K562 (cell line): ENCODE measurements around the gene MME. TPM values are rescaled to one million over a fixed set of nuclear protein-coding genes. Genes with fewer than 3 reads are reported as not detected.

ENCODE experiments used
- ATAC-seq: fragments of 200-7000 bp; cut with Tn5 transposase; 3 replicates; pipeline ENCODE4 v1.9.1; 2020; ENCODE audit warnings: moderate library complexity
- BruUV-seq: library from RNA; stranded (reverse); fragments of 400-500 nt; replicated peaks from 2 replicates; lab custom pipeline; 2021; lab: Mats Ljungman, UMichigan
- CTCF ChIA-PET: fragments of 300-600 bp; formaldehyde crosslinking; extraction: SDS; loops from one replicate; lab custom pipeline; 2021; ENCODE audit warnings: low intra/inter-chr PET ratio; lab: Yijun Ruan, JAX
- POLR2A ChIA-PET: fragments of 300-600, 350-650 bp; sonication (Branson Sonifier 250); formaldehyde crosslinking; extraction: SDS; loops from one replicate; lab custom pipeline; 2021; ENCODE audit warnings: antibody characterized with exemption, inconsistent platforms; lab: Yijun Ruan, JAX
- DNase-seq, 4 experiments: peaks; one replicate each; pipeline versions ENCODE4 v3.0.0 to v3.0.0-alpha.2; 2011 to 2018; ENCODE audit warnings: low spot score in 3 of 4, mixed read lengths in 3 of 4; ENCODE audit errors: extremely low read depth in 1 of 4
- FAIRE-seq: peaks from 2 replicates; lab custom pipeline; 2011; peaks lifted over from hg19 to GRCh38; lab: Jason Lieb, UNC
- H2AFZ ChIP-seq: 2 replicates; pipeline ENCODE4 v1.6.0; 2011; ENCODE audit warnings: low read depth, low read length, control low read depth, inconsistent platforms
- H3K27ac ChIP-seq: fragments of 200-600 bp; 3 replicates; pipeline ENCODE4 v1.8.0; 2011; ENCODE audit warnings: low read depth, mild to moderate bottlenecking, control low read depth, inconsistent platforms, low read length, moderate library complexity, mixed read lengths; ENCODE audit errors: extremely low read depth
- H3K27me3 ChIP-seq, 2 experiments: fragments of 300-600 bp in 1 of 2; 2 replicates in 1 of 2; 3 replicates in 1 of 2; pipeline versions ENCODE4 v1.6.0 to v1.8.0; 2011; ENCODE audit warnings: inconsistent platforms in 2 of 2, low read length in 2 of 2, mild to moderate bottlenecking in 1 of 2, mixed read lengths in 1 of 2, moderate library complexity in 1 of 2; ENCODE audit not compliant: control insufficient read depth in 2 of 2, insufficient read depth in 2 of 2
- H3K36me3 ChIP-seq: fragments of 300-600 bp; 3 replicates; pipeline ENCODE4 v1.8.0; 2011; ENCODE audit warnings: mild to moderate bottlenecking, low read length, inconsistent platforms; ENCODE audit not compliant: control insufficient read depth, insufficient read depth
- H3K4me1 ChIP-seq, 2 experiments: fragments of 200-600 bp in 1 of 2; replicated peaks in 1 of 2; 2 replicates in 1 of 2; 3 replicates in 1 of 2; pipeline versions ENCODE4 v1.5.1 to v1.8.0; 2011; ENCODE audit warnings: inconsistent platforms in 2 of 2, low read length in 2 of 2, mild to moderate bottlenecking in 1 of 2, mixed read lengths in 1 of 2, moderate library complexity in 1 of 2; ENCODE audit not compliant: control insufficient read depth in 2 of 2, insufficient read depth in 2 of 2
- H3K4me2 ChIP-seq: 2 replicates; pipeline ENCODE4 v1.6.1; 2011; ENCODE audit warnings: low read length, control low read depth, inconsistent platforms, mixed read lengths; ENCODE audit not compliant: insufficient read depth
- H3K4me3 ChIP-seq: fragments of 200-600 bp; sonication (generic), shearing (Covaris generic); 2 replicates; pipeline ENCODE4 v1.5.1; 2016; ENCODE audit warnings: control low read depth, inconsistent platforms
- H3K79me2 ChIP-seq: fragments of 200-600 bp; 3 replicates; pipeline ENCODE4 v1.8.0; 2011; ENCODE audit warnings: low read length, inconsistent platforms; ENCODE audit not compliant: control insufficient read depth, insufficient read depth
- H3K9ac ChIP-seq, 2 experiments: 2 replicates each; pipeline versions ENCODE4 v1.6.0 to v1.6.1; 2011; ENCODE audit warnings: low read depth in 2 of 2, low read length in 2 of 2, control low read depth in 1 of 2, inconsistent platforms in 1 of 2, mild to moderate bottlenecking in 1 of 2, mixed read lengths in 1 of 2; ENCODE audit not compliant: insufficient read depth in 1 of 2
- H3K9me1 ChIP-seq: one replicate; pipeline ENCODE4 v1.6.0; 2011; ENCODE audit warnings: inconsistent platforms, mild to moderate bottlenecking, low read length, moderate library complexity; ENCODE audit not compliant: control insufficient read depth, insufficient read depth
- H3K9me3 ChIP-seq: replicated peaks from 2 replicates; pipeline ENCODE4 v1.5.1; 2011; ENCODE audit warnings: low read depth, low read length, inconsistent platforms; ENCODE audit not compliant: control insufficient read depth, insufficient read depth
- H4K20me1 ChIP-seq: replicated peaks from 2 replicates; pipeline ENCODE4 v1.6.1; 2011; ENCODE audit warnings: low read length, inconsistent platforms, mixed read lengths; ENCODE audit not compliant: control insufficient read depth, insufficient read depth
- EHMT2 ChIP-seq: fragments of 450-650 bp; IDR thresholded peaks from 2 replicates; pipeline ENCODE4 v1.6.1; 2018; ENCODE audit warnings: antibody characterized with exemption
- KLF1 ChIP-seq: fragments of 450-650 bp; IDR thresholded peaks from 2 replicates; pipeline ENCODE4 v1.6.1; 2016; ENCODE audit warnings: missing genetic modification characterization, missing compliant biosample characterization
- MTA1 ChIP-seq: fragments of 450-650 bp; IDR thresholded peaks from 2 replicates; pipeline ENCODE4 v1.6.1; 2017; ENCODE audit warnings: borderline replicate concordance
- NFXL1 ChIP-seq: fragments of 450-650 bp; formaldehyde crosslinking; IDR thresholded peaks from 2 replicates; pipeline ENCODE4 v1.4.0; 2021; ENCODE audit warnings: mild to moderate bottlenecking
- RAD21 ChIP-seq, 2 experiments: fragments of 250-450 bp in 1 of 2; fragments of 450-650 bp in 1 of 2; sonication (Bioruptor Pico) in 1 of 2; formaldehyde crosslinking in 1 of 2; IDR thresholded peaks in 1 of 2; conservative IDR thresholded peaks in 1 of 2; 2 replicates each; pipeline versions ENCODE4 v1.4.0 to v1.8.0; 2020 to 2022; ENCODE audit warnings: mild to moderate bottlenecking in 2 of 2, moderate library complexity in 1 of 2
- SPI1 ChIP-seq: IDR thresholded peaks from 2 replicates; pipeline ENCODE4 v1.6.1; 2011; ENCODE audit warnings: low read depth, low read length, control low read depth, borderline replicate concordance
- ZFX ChIP-seq: sonication (generic); formaldehyde crosslinking; IDR thresholded peaks from 2 replicates; pipeline ENCODE4 v1.8.0; 2022; ENCODE audit warnings: mild to moderate bottlenecking, missing genetic modification reagents, moderate library complexity
- ZSCAN29 ChIP-seq: fragments of 450-650 bp; IDR thresholded peaks from 2 replicates; pipeline ENCODE4 v1.6.1; 2017
- WGBS: fragments of 100-300 bp; shearing (Covaris generic); methylation state at CpG from one replicate; pipeline ENCODE4 v1.1.6; 2016; ENCODE audit warnings: low coverage, mixed read lengths; ENCODE audit not compliant: insufficient coverage; ENCODE audit errors: missing lambda C conversion rate; 5-methylcytosine and 5-hydroxymethylcytosine counted together
- in situ Hi-C: fragments of 300-500 bp; cut with MboI; formaldehyde crosslinking; loops from 4 replicates; pipeline ENCODE4 v1.15.0; 2018; ENCODE audit warnings: inconsistent platforms, mixed read lengths
- intact Hi-C: fragments of 100-400 bp; cut with micrococcal nuclease; formaldehyde crosslinking; loops from 2 replicates; pipeline ENCODE4 v1.14.2; 2022
- polyA plus RNA-seq, 8 experiments: library from polyadenylated mRNA; depleted of rRNA in 4 of 8; stranded (reverse) in 5 of 8; unstranded in 3 of 8; fragments of >200 nt; fragmentation: Nextera tagmentation in 2 of 8; fragmentation: Illumina TruSeq in 1 of 8; extraction: Ambion mirVana in 2 of 8; extraction: Trizol in 1 of 8; gene quantifications; 2 replicates each; pipeline versions ENCODE4 v1.2.1 to v1.2.3, GENCODE V29; 2011 to 2014; ENCODE audit warnings: inconsistent platforms in 1 of 8, missing spikeins in 1 of 8
- total RNA-seq, 7 experiments: library from RNA; depleted of rRNA in 6 of 7; stranded (reverse); fragments of >200 nt in 6 of 7; fragmentation: Illumina TruSeq in 2 of 7; extraction: Trizol in 2 of 7; gene quantifications; 2 replicates each; pipeline versions ENCODE4 v1.2.1 to v1.2.3, GENCODE V29; 2011 to 2021; ENCODE audit warnings: low replicate concordance in 1 of 7
- TF ChIP-seq, protein P1 (sequence below), 2 experiments: fragments of 450-650 bp in 1 of 2; sonication (generic) in 1 of 2; formaldehyde crosslinking; conservative IDR thresholded peaks; 2 replicates each; pipeline versions ENCODE4 v1.4.0 to v1.8.1; 2020 to 2022; ENCODE audit warnings: mild to moderate bottlenecking in 1 of 2, missing genetic modification reagents in 1 of 2
- TF ChIP-seq, protein P2 (sequence below): fragments of 450-650 bp; formaldehyde crosslinking; IDR thresholded peaks from 2 replicates; pipeline ENCODE4 v1.4.0; 2022; ENCODE audit warnings: mild to moderate bottlenecking, moderate library complexity

The MME gene
- total and polyA plus RNA-seq, 9 of the 15 experiments (the other 6 are each of a cell fraction or from before 2014, with no cell fraction given) = 0.80 to 8.6 (median 2.5) TPM

DNA sequence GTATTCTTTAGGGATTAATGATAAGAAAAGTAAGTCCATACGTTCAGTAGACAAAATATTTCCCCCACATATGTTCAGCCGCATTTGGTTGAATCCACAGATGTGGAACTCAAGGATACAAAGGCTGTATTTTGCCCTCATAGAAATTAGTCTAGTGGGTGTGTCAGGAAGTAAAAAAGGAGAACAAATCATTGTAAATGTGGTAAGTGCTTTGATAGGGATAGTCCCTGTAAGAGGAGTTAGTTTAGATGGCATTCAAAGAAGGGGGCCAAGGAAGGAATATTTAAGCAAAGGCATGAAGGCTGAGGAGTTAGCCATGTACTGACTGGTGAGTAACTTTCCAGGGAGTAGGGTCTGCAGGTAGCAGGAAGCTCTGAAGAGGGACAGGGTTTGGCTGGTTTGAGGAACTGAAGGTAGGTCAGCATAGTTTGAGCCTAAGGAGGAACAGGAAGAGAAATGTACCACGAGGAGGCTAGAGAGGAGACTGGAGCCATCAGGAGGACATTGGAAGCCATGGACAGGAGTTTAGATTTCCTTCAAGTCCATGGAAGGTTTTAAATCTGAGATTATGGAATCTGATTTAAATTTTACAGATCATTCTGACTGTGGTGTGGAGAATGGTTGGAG lies 98.8 kb downstream of the MME start:
- ChIA-PET POLR2A (no interaction called here), CTCF (no interaction called here)
- H4K20me1 ChIP-seq = no peaks in the 10 kb centered on the region
- BruUV-seq = no TSS peak
- TF ChIP-seq EHMT2 (0 out of 2 replicates have a peak, but pooled peaks have one; percentile 6), ZSCAN29 (no peak), NFXL1 (CRISPR knock-in tag) (no peak), KLF1 (no peak), ZFX (CRISPR knock-in tag) (no peak), SPI1 (peak; percentile 79; the same call in 1 of the 2 replicates), MTA1 (no peak), RAD21 (CRISPR knock-in tag; conservative IDR thresholded peaks at IDR 0.05 in 1 of 2, IDR thresholded peaks at IDR 0.05 in 1 of 2) (peak in 1 of 2 experiments; percentile 29; a peak in 1 of 4 replicates)
- TF ChIP-seq, protein P1, sequence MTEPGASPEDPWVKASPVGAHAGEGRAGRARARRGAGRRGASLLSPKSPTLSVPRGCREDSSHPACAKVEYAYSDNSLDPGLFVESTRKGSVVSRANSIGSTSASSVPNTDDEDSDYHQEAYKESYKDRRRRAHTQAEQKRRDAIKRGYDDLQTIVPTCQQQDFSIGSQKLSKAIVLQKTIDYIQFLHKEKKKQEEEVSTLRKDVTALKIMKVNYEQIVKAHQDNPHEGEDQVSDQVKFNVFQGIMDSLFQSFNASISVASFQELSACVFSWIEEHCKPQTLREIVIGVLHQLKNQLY (CRISPR knock-in tag; conservative IDR thresholded peaks at IDR 0.05) = no peak
- TF ChIP-seq, protein P2, sequence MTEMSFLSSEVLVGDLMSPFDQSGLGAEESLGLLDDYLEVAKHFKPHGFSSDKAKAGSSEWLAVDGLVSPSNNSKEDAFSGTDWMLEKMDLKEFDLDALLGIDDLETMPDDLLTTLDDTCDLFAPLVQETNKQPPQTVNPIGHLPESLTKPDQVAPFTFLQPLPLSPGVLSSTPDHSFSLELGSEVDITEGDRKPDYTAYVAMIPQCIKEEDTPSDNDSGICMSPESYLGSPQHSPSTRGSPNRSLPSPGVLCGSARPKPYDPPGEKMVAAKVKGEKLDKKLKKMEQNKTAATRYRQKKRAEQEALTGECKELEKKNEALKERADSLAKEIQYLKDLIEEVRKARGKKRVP = no peak
- FAIRE-seq (peak; percentile 54), ATAC-seq (peak; percentile 50), DNase-seq (no peak)
- H3K27ac ChIP-seq = no peak overlapping the region
- in situ Hi-C loops (no loop called here), intact Hi-C loops (loop anchor here (5.0 to 10.0 kb wide), 2 partner anchors 224 to 1057 kb away; partner anchors contain the start of gene ARHGEF26)
- H3K9ac ChIP-seq = no peak overlapping the region
- peaks cover 4 to 18% of the 10 kb centered on the region in 2 experiments; a peak in 2 of 5 replicates for H3K4me1 ChIP-seq
- peak overlapping the region; percentile 30; the same call in 1 of the 2 replicates for H3K4me2 ChIP-seq
- WGBS = 52% methylated on average over 3 of the region's 3 CpGs
- H3K27me3 ChIP-seq = no peaks in the 10 kb centered on the region
- H2AFZ ChIP-seq = peak overlapping the region; percentile 36; the same call in 1 of the 2 replicates
- H3K79me2 ChIP-seq = no peaks in the 10 kb centered on the region
- no peaks in the 10 kb centered on the region for H3K36me3 ChIP-seq
- no peaks in the 10 kb centered on the region for H3K9me1 ChIP-seq
- no peaks in the 10 kb centered on the region for H3K9me3 ChIP-seq
- H3K4me3 ChIP-seq = no peak overlapping the region
